Embryonic facial prominence (tissue), 1 donor: ENCODE data around the gene DCST2.

Experiments
- DNase-seq: peaks from one replicate; pipeline ENCODE4 v3.0.0-alpha.2; 2016; ENCODE audit errors: extremely low spot score

The DCST2 gene

DNA sequence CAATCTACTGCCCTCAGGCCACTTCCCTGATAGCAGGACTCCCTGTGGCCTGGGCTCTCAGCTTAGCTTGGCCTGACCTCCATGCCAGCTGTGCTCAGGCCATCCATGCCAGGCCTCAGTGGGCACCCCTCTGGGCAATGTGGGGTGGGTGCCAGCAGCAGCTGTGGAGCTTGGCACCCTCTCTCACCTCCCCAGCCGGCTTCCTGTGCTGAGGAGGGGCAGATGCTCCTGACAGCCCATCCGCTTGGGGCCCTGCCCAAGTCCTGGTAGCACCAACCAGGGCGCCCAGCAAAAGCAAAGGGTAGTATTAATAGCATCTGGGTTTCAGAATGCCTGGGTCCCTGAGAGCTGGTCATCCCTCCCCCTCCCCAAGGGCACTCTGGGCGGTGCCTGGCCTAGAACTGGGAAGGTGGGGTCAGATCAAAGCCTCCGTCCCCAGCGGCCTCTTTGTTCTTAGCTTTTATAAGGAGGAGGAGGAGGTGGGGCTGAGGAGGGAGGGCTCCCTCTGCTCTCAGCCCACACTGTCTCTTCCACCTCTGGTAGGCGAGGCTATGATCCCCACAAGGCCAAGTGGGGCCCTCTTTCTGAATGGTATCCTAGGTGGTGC, 36.1 kb upstream of the DCST2 start:
- no peak for DNase-seq

GRCh38 chr1:155068599-155068998, 35.0 kb upstream of the DCST2 start:
- no peak for DNase-seq

DNA sequence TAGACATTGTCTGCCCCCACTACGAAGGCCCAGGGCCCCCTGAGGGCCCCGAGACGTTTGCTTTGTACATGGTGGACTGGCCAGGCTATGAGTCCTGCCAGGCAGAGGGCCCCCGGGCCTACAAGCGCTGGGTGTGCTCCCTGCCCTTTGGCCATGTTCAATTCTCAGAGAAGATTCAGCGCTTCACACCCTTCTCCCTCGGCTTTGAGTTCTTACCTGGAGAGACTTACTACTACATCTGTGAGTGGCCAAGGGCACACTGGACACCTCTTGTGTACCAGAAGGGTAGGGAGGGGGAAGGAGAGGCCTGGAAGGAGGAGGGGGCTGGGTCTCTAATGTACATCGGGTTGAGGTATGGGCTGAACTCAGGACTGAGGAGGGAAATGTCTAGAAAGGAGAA, 33.2 kb upstream of the DCST2 start:
- no peak for DNase-seq

DNA sequence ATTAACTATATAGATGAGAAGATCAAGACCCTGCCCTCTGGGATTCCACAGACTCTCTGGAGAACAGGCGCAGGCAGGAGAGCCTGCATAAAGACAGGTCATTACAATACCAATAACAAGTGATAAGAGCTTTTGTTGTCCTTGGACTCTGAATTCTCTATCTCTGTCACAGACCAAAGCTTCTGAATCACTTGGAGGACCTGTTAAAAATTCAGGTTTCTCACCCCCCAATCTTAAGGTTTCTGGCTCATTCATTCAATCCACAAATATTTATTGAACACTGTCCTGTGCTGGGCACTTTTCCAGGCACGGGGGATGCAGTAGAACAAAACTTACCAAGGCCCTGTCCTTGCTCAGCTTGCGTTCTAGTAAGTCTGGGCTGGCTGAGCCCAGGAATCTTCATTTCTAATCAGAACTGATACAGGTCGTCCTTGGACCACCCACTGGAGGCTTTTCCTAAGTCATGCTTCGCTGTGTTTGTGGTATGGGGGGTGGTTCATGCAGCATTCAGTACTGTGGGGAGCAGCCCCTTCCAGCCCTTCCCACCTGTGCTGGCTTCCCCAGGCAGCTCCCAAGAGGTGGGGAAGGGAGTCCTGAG, 31.4 kb upstream of the DCST2 start:
- no peak for DNase-seq

DNA sequence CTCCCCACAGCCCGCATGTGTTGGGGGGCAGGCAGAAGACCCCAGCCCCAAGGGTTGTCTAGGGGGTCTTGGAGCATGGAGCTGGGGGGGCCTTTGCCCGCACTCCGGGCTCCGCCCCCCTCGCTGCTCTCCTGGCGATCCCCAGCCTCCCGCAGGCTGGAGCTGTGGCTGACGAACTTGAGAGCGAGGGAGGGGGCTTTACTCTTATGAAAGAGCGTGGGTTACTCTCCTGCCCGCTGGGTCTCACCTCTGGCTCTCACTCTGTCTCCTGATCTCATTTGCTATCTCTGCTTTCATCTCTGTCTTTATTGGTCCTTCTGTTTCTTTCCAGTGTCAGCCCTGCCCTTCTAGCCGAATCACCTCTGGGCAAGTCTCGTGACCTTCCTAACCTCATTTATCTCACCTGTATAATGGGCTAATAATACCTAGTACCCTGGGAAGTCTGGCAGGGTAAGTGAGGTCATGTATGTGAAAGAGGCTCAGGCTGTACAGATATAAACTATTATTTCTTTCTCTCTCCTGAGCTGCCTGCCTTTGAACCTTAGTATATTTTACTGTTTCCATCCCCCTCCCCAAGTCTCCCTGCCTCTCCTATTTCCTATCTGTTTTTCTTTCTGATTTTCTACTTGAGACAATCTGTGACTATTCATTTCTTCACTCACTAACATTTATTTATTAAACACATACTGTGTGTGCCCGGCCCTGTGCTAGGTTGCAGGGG, 30.7 kb upstream of the DCST2 start:
- DNase-seq, result peak; percentile 60

DNA sequence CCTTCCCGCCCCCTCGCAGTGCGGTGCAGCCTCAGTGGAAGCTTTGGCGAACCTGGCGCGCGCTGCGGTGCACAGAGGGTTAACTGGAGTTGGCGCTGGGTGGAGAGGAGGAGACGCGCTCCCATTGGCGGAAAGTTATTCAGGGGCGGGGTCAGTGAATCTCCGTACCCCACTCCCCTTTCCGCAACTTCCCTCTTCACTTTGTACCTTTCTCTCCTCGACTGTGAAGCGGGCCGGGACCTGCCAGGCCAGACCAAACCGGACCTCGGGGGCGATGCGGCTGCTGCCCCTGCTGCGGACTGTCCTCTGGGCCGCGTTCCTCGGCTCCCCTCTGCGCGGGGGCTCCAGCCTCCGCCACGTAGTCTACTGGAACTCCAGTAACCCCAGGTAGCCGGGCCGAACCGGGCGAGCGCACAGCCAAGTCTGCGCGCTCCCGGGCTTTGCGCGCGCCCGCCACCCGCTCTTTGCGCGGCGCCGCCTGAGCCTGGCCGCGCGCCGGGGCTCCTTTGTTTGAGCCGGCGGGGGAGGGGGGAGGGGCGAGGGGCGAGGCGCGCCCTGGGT, 30.0 kb upstream of the DCST2 start, which contains the start of gene EFNA4:
EFNA4 (plus strand) TSS at position 191 of the 561 bp plus-strand sequence; CDS start at position 275, 84 bp downstream.
- DNase-seq, result peak; percentile 93

DNA sequence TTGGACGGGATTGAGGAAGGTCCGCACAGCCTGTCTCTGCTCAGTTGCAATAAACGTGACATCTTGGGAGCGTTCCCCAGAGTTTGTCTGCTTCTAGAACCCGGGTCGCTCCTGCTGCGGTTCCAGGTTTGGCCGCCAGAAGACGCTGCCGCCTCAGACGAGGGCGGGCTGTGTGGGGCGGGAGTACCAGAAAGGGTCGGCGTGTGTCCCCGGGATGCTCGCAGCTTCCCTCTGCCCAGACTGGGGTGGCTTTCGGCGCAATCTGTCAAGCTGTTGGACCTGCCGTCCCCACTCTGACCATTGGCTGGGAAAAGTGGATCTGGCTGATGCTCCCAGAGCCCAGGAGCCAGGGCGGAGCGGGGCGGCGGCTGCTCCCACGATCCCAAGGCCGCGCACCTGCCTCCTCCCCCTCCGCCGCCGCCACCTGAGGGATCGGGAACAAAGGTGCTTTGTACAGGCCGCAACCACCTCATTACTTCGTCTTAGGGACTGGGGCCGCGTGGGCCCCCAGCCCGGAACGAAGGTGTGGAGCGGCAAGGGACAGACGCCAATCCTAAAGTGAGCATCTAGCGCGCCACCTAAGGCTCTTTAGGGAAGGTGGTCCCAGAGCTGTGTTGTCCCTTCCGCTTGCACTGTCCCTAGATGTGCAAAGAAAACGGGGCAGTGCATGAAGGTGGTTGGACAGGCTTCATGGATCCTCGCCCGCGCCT, 29.3 kb upstream of the DCST2 start:
- no peak for DNase-seq

DNA sequence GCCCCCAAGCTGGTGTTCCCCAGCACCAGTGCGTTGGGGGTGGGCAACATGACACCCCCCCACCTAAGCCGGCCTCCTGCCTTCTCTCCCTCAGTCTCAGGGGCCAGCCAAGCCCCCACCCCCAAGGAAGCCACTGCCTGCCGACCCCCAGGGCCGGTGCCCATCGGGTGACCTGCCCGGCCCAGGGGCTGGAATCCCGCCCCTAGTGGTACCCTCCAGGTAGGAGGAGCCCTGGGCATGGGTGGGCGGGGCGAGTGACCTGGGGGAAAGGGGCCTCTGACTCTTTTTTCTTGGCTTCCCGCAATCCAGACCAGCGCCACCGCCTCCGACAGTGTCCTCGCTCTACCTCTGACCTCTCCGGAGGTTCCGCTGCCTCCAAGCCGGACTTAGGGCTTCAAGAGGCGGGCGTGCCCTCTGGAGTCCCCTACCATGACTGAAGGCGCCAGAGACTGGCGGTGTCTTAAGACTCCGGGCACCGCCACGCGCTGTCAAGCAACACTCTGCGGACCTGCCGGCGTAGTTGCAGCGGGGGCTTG, 28.6 kb upstream of the DCST2 start:
- no peak for DNase-seq

DNA sequence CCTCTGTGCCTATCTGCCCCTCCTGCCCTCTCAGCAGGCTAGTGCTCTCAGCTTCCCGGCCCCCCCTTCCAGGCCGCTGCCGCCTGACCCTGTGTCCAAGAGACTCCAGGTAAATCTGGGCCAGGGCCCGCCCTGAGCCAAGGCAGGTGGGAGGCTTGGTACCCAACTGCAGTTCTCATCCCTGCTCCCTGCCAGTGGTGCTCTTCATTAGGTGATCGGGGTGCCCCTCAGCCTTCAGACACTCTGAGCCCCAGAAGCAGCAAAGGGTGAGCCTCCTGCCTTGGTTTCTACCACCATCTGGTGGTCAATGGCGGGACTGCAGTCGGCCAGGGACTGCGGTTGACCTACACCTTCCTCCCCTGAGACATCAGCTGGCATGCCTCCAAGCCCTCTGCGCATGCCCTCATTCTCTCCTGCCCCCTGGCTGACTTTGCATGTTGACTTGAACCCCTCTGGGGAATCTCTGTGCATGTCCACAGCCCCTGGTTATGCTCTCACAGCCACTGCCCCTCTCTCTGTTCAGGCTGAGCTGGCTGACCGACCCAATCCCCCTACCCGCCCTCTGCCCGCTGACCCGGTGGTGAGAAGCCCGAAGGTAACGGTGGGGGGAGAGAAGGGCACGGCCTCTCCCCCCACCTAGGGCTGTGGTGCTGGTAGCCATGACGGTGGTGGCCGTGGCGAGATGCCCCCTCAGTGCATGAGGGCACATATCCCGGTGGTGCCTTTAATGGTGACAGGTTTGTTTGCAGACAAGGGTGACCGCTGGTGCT, 28.0 kb upstream of the DCST2 start:
- no peak for DNase-seq

GRCh38 chr1:155060736-155061135, 27.2 kb upstream of the DCST2 start:
- no peak for DNase-seq

GRCh38 chr1:155057788-155058211, 24.2 kb upstream of the DCST2 start:
- DNase-seq, result no peak

DNA sequence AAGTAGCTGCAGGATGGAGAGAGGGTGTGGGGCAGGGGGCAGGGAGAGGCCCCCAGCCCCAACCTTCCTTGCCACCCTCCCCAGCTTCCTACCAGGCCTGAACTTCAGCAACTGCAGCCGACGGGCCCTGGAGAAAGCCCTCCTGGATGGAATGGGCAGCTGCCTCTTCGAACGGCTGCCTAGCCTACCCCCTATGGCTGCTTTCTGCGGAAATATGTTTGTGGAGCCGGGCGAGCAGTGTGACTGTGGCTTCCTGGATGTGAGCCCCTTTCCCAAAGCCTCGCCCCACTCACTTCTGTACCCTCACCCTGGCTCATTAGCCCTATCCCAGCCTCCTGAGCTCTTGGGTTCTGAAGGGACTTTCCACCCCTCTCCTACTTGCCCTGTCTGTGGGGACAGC, 23.5 kb upstream of the DCST2 start:
- DNase-seq, result no peak

DNA sequence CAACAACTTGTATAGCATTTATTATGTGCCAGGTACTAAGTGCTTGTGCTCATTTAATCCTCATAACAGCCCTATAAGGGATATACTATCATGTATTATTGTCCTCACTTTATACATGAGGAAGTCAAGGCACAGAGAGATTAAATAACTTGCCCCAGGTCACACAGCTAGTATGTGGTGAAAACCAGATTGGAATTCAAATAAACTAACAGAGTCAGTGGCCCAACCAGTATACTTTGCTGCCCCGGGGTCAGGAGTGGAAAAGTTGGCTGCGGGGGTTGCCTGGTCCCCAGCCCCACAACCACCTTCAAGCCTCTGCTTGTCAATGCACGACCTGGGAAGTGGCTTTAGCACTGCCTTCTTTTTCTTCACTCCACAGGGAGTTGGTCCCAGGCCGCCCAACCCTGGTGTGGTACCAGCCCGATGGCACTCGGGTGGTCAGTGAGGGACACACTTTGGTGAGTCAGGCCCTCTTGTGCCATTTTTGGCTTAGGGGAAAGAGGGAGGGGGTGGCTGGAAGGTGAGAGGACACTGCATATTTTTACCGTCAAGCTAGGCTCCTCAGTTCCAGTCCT, 20.0 kb upstream of the DCST2 start:
- no peak for DNase-seq

DNA sequence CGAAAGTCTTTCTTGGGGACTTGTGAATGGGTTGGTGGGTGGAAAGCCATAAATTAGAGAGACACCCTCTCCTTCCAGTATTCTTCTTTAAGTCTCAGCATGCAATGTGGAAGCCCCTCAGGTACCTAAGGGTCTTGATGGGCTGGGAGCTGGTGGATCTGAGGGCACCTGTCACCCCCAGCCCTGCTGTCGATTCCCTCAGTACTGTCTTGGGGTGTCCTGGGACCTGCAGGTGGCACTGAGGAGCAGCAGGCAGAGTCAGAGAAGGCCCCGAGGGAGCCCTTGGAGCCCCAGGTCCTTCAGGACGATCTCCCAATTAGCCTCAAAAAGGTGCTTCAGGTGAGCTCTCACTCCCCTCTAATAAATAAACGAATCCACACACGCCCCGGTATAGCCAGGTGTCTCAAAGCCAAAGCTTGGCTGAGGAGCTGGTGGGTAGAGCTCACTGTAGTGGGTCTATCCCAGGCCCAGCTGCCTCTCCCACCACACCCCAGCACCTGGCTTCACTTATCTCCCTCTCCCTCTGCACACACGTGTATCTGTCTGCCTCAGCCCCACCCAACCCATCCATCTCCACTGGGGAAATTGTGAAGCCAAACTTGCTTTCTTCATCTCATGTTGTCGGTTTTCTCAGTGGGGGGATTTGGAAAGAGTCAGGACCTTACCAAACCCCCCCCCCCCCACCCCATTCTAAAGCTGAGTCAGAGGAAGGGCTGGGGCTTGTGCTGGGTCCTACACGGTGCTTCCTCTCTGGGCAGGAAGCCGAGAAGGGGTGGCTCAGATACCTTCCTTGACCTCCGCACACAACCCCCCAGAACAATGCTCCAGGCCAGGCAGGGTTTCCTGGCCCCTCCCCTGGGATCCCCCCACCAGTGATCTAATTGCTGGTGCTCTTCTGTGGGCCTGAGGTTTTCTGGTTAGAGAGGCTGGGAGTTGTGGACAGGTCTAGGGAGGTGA, 19.1 kb upstream of the DCST2 start:
- DNase-seq, result no peak

- DNase-seq, result no peak
Observed at GRCh38 chr1:155051777-155052398, 18.3 kb upstream of the DCST2 start.

GRCh38 chr1:155051342-155051776, 17.8 kb upstream of the DCST2 start:
- no peak for DNase-seq

DNA sequence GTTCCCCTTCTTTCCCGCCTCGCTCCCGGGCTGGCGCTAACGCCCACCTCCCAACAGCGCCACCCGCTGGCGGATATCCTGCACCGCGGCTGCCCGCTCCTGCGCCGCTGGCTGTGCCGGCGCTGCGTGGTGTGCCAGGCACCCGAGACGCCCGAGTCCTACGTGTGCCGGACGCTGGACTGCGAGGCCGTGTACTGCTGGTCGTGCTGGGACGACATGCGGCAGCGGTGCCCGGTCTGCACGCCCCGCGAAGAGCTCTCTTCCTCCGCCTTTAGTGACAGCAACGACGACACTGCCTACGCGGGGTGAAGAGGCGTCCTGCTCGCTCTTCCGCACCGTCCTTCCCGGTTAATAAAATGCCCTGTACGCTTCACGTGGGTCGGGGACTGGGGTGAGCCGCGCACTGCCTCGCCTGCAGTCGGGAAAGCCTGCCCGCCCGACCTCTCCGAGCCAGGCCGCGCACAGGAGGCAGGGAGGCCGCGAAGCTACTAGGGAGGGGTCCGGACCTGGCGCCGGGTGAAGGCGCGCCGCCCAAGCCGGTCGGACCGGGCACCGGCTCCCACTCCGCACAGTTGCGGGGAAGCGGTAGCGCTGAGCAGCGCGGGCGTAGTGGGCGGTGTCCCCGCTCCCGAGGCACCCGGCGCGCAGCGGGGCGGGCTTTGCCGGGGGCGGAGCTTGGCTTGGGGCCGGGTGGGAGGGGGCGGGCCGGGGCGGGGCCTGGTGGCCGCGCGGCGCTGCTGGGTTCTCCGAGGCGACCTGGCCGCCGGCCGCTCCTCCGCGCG, 17.2 kb upstream of the DCST2 start, which contains the start of gene ADAM15:
ADAM15 (plus strand) TSS at position 757 of the 782 bp plus-strand sequence. CDS start 71 bp downstream, outside the sequence.
- no peak for DNase-seq
